ENCODE data around the gene FAM83F.
"Not testable (repeated sequence)": the region's sequence is repeated elsewhere in the genome, so short reads cannot be mapped to it uniquely, and the experiment has no call there.

FAM83F gene

DNA sequence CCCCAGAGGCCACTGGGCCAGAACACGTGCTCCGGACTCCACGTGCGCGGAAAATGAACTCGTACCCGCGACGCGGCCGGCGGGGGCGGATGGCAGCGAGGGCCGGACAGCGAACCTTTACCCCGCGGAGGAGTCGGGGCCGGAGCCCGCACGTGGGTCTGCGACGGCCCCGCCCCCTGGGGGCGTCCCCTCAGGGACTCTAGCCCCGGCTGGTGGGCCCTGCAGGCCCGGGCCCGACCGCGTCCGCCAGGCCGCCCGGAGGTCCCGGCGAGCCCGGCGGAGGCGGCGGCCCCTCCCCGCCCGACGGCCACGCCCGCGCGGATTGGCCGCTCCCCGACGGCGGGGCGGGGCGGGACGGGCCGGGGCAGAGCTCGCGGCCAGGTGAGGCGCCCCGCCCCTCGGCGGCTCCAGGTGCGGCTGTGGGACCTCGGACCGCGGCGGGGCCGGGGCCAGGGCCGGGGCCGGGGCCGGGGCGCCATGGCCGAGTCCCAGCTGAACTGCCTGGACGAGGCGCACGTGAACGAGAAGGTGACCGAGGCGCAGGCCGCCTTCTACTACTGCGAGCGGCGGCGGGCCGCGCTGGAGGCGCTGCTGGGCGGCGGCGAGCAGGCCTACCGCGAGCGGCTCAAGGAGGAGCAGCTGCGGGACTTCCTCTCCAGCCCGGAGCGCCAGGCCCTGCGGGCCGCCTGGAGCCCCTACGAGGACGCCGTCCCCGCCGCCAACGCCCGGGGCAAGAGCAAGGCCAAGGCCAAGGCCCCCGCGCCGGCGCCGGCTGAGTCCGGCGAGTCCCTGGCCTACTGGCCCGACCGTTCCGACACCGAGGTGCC is at the start of gene FAM83F:
Gene FAM83F, plus strand, starts transcription at position 389 of the 827 bp plus-strand sequence. Its CDS starts 89 bp downstream, at position 478.
- DNase-seq (ENCODE audit: low read depth, low spot score) = peak; percentile 22

DNA sequence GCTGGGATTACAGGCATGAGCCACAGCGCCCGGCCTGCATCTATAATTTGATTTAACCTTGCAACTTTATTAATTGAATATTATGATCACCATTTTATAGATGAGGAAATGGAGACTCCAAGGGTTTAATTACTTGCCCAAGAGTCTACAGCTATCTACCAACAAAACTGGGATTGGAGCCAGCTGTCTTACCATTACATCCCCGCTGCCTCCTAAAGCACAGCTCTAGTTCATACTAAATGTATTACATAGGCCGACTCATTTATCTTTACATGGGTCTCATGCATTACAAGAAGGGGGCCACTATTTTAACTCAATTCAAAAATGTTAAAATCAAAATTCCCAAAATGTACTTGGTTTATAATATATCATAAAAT is 48.6 kb upstream of the FAM83F start:
- DNase-seq (ENCODE audit: low read depth, low spot score) = no peak

DNA sequence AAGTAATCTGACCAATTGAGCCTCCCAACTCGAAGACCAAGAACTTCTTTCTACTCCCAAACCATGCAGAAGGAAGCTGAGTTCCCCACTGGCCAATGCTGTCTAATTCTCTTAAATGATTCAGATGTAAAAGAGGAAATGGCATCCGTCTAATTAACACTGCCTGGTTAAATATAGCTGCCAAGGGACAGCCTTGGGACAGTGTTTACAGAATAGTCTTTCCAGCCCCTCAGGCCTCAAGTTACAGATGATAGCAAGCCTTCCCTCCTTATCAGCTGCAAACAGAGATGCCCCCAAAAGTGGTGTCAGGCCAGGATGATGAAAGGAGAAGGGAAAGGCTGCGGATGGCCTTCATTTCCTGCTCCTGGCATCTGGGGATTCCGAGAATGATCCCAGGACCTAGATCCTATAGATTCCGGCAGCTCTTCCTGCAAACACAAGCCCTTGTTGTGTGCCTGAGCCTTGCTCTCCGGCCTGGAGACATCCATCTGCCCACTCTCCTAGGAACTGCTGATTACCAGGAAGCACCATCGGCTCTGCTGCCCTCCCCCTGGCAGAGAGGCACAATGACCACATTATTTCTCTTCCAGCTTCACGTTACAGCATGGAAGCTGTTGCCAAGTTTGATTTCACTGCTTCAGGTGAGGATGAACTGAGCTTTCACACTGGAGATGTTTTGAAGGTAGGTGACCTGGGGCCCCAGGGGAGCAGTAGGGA is 48.1 kb upstream of the FAM83F start:
- no peak for DNase-seq (ENCODE audit: low read depth, low spot score)

DNA sequence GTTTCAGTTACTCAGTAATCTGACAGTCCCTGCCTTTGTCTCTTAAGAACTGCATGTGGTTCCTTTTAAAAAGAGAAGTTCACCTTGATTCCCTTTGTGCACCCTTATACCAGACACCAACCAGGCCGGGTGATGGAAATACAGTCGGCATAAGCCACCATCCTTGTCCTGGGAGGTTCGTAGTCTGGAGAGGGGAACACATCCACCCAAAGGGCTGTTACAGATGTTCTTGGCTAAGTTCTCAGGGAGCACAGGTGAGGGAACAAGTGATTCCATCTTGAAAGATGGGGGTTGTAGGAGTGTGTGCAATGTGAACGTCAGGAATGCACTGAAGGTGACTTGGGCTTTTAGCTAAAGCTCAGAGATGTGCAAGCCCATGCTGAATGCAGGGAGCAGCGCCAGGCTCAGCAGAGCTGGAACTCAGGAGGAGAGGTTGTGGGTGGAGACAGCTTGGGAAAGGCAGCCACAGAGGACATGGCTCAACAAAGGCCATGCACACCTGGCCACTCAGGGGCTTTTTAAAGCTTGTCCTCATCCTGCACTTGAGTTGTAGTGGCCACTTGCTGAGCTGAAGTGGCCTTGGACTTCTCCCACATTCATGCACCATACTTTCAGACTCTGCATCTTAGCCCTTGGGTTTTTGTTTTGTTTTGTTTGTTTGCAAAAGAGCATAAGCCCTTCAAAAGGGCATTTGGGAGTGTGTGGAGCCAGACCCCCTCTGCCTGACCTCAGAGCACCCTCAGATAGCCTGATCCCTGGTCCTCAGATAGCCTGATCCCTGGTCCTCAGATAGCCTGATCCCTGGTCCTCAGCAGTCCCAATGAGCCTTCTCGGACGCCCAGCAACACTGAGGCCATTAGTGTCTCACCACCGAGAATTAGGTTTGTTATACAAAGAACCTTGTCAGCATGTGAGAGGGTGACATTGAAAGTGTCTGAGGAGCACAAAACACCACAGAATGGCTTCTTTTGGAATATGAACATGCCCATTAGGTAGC is 47.2 kb upstream of the FAM83F start:
- no peak for DNase-seq (ENCODE audit: low read depth, low spot score)

DNA sequence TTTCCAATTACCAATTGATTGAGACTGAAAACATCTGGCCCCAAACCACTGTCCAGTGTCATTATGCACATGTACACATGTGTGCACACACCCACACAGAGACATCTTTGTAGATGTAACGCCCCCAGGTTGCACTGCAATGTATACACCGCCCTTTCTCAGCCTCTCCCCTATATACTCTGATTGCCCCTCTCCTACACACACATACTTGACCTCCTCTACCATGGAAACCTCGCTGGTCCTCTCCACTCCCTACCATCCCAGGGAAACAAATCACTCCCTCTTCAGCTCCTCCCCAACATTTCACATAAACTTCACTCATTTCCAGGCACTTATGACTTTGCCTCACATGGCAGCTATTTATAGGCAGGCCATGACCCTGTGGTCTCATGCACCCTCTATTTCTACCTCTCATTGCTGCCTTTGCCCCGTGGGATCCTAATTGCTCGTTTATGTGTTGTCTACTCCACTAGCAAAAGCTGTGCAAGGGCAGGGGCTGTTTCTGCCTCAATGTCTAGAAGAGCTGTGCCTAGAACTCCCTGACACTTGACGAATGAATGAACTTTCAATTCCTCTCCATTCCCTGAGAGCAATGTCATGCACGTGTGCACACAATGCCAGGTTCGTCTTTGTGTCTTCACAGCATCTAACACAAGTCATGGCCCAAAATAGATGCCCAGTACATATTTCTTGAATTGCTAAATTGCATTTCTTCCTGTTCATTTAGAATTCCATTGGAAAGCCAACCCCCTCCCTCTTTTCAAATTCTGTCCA is 44.6 kb upstream of the FAM83F start:
- DNase-seq (ENCODE audit: low read depth, low spot score) = no peak

- DNase-seq (ENCODE audit: low read depth, low spot score) = not testable (repeated sequence)
Measured at GRCh38 chr22:39951603-39952293, 43.0 kb upstream of the FAM83F start.

GRCh38 chr22:39952347-39952746 is 42.4 kb upstream of the FAM83F start:
- DNase-seq (ENCODE audit: low read depth, low spot score) = no peak

DNA sequence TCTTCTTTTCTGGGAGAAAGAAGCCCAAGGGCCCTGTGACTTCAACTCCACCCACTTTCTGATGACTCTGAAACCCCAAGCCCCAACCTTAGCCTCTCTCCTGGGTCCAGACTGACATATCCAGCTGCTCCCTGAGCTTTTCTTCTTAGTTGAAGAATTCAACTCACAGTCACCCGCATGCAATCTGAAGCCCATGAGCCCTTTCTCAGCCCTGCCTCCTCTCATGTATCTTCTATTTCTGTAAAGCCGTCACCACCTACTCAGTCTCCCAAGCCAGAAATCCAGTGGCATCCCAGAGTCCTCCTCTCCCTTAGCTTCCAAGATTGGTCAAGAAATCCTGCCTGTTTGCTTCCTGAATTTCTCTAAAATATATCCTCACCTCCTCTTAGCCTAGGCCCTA is 41.7 kb upstream of the FAM83F start:
- no peak for DNase-seq (ENCODE audit: low read depth, low spot score)

DNA sequence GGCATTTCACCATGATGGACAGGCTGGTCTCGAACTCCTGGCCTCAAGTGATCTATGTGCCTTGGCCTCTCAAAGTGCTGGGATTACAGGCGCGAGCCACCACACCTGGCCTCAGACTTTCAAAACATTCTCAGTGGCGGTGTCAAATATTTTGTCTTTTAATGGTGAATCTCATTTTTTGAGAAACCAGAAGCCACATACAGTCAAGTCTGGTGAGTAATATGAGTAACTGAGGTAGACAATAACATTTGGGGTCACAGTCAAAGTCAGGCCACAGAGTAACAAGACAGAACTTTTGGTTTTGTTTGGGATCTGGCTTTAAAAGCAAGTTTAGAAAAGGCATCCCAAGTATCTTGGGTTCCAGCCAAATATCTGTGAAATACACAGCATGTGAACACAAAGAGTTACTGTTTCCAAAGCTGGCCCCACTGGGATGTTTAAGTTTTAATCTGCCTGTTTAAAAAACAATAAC is 40.1 kb upstream of the FAM83F start:
- peak; percentile 88 for DNase-seq (ENCODE audit: low read depth, low spot score)

- no peak for DNase-seq (ENCODE audit: low read depth, low spot score)
Measured at GRCh38 chr22:39955675-39956074, 39.1 kb upstream of the FAM83F start.

- no peak for DNase-seq (ENCODE audit: low read depth, low spot score)
Measured at GRCh38 chr22:39956932-39957664, 37.7 kb upstream of the FAM83F start.

- DNase-seq (ENCODE audit: low read depth, low spot score) = no peak
Measured at GRCh38 chr22:39958009-39958711, 36.6 kb upstream of the FAM83F start.

DNA sequence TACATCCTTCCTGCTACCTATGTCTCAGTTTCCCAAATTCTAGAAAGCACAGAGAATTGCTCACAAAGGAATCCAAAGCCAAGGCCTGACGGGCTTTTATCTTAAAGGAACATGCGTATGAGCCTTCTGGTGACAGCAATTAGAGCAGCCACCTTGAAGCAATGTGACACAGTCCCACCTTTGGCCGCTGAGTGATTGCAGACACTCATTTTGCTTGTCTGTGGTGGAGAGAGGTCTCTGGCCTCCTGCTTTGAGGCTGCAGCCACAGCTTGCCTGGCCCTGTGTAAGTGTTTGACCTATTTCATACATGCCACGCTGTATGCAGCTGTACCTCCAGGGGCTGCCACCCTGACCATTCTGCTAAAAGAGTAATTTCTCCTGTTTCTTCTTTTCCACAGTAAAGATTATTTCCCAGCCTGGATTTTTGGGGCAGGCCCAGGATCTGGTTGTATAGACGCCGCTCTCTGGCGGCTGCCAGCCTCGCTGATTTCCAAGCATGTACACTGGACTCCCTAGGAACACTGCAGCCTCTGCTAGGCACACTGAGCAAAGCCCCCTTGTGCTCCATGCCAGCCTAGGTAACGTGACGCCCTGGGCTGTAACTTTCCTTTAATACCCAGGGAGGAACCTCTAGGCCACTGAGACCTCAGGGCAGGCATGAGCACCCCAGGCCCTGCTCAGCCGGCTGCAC is 35.7 kb upstream of the FAM83F start:
- no peak for DNase-seq (ENCODE audit: low read depth, low spot score)

DNA sequence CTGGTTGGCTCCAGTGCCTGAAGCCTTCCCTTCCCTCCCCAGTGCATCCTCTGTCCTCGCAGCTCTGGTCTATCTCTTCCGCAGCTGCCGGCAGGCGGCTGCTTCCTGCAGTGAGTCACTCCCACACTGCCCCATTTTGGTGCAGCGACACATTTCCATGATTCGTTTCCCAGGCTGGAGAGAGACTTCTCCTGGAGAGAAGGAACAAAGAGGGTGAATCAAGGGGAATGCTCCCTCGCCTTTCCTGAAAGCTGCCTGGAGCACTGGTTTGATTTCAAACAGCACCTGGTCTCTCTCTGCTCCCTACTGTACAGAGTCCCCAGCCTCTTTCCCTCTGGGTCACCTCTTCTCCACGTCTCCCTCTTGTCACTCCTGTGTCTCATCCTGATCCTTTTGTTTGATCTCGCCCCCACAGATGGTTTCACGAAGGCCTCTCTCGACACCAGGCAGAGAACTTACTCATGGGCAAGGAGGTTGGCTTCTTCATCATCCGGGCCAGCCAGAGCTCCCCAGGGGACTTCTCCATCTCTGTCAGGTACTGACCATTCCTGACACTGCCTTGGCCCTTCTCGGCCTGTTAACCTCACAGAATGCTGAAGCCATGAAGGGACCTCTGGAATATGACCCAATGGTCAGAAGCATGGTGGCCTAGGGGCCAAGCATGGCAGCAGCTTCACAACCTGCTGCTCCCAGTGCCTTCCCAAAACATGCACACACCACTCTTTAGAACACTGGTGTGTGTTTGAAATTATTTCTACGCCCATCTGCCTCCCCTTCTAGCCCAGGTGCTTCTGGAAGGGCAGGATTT is 34.9 kb upstream of the FAM83F start, which contains the start of gene TMA7B:
Gene TMA7B, plus strand, starts transcription at position 758 of the 808 bp plus-strand sequence. CDS start 3,978 bp downstream, outside the sequence.
- peak; percentile 54 for DNase-seq (ENCODE audit: low read depth, low spot score)

DNA sequence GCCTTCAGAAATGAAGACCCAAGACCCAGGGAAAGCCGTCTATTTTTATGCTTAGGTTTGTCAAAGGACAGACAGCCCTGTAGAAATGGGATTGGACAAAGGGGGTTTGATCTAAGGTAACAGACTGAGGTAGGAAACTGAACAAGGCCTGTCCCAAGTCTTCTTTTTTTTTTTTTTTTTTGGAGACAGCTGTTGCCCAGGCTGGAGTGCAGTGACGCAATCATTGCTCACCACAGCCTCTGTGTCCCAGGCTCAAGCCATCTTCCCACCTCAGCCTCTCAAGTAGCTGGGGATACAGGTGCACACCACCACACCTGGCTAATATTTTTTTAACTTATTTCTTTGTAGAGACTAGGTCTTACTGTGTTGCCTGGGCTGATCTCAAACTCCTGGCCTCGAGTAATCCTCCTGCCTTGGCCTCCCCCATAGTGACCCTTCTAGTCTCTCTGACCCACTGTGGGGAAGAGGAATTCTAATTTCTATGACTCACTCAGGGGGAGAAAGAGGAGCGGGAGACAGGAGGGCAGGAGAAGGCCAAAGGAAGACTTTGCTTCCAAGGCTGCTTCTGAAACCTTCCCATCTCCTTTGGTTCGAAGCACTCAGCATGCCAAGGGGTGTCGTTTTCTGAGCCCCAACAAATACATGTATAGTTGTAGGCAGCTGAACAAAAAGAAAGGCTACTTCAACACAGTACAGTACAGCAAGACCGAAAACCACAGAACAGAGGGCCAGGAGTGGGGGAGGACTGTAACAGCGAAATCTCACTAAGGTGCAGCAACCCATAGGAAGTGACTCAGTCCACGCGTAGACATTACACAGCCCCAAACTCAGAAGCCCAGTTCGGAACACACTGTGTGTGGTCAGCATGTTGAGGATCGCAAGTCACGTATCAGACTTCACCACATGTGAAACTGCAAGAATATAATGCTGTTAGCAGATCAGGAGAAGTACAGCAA is 33.7 kb upstream of the FAM83F start:
- peak; percentile 78 for DNase-seq (ENCODE audit: low read depth, low spot score)

GRCh38 chr22:39962071-39962470 is 32.7 kb upstream of the FAM83F start:
- no peak for DNase-seq (ENCODE audit: low read depth, low spot score)

All from astrocyte of the hippocampus (primary cell).